Osteoblast (primary cell): ENCODE data around the gene PCSK5. TPM values are rescaled to one million over a fixed set of nuclear protein-coding genes. Genes with fewer than 3 reads are reported as not detected.

Experiments
- DNase-seq: peaks from one replicate; pipeline ENCODE4 v3.0.0; 2011; ENCODE audit warnings: low spot score, mixed read lengths; ENCODE audit not compliant: insufficient read length; ENCODE audit errors: missing footprints
- H2AFZ ChIP-seq: 2 replicates; pipeline ENCODE4 v1.6.0; 2011; ENCODE audit warnings: mild to moderate bottlenecking, low read length
- H3K27ac ChIP-seq: 2 replicates; pipeline ENCODE4 v1.5.1; 2011; ENCODE audit warnings: mild to moderate bottlenecking, low read depth, low read length, moderate library complexity
- H3K27me3 ChIP-seq: 2 replicates; pipeline ENCODE4 v1.6.0; 2012; ENCODE audit warnings: mild to moderate bottlenecking, control low read depth, inconsistent platforms, low read length, moderate library complexity; ENCODE audit not compliant: insufficient read depth
- H3K36me3 ChIP-seq: 2 replicates; pipeline ENCODE4 v1.5.1; 2011; ENCODE audit warnings: mild to moderate bottlenecking, low read length, control low read depth, moderate library complexity; ENCODE audit not compliant: insufficient read depth
- H3K4me1 ChIP-seq: 2 replicates; pipeline ENCODE4 v1.5.1; 2011; ENCODE audit warnings: mild to moderate bottlenecking, low read length, control low read depth, moderate library complexity; ENCODE audit not compliant: insufficient read depth
- H3K4me2 ChIP-seq: 2 replicates; pipeline ENCODE4 v1.6.0; 2011; ENCODE audit warnings: mild to moderate bottlenecking, low read length; ENCODE audit not compliant: insufficient read depth
- H3K4me3 ChIP-seq: fragments of 200-600 bp; sonication (generic); 3 replicates; pipeline ENCODE4 v1.5.1; 2012; ENCODE audit warnings: mild to moderate bottlenecking, low read length, inconsistent platforms; ENCODE audit not compliant: insufficient read depth
- H3K79me2 ChIP-seq: 2 replicates; pipeline ENCODE4 v1.6.0; 2012; ENCODE audit warnings: mild to moderate bottlenecking, low read length, control low read depth, inconsistent platforms; ENCODE audit not compliant: insufficient read depth
- H3K9me3 ChIP-seq: 2 replicates; pipeline ENCODE4 v1.5.1; 2011; ENCODE audit warnings: low read depth, low read length, control low read depth
- H4K20me1 ChIP-seq: 2 replicates; pipeline ENCODE4 v1.6.0; 2012; ENCODE audit warnings: mild to moderate bottlenecking, low read length, control low read depth; ENCODE audit not compliant: insufficient read depth
- total RNA-seq: library from RNA; depleted of rRNA; stranded (reverse); fragments of >200 nt; gene quantifications from 2 replicates; pipeline ENCODE4 v1.2.3, GENCODE V29; 2012
- TF ChIP-seq, protein P1 (sequence below): IDR thresholded peaks from 2 replicates; pipeline ENCODE4 v1.5.1; 2011; ENCODE audit warnings: mild to moderate bottlenecking, low read depth, low read length, moderate library complexity; ENCODE audit errors: extremely low read depth

PCSK5 gene
- total RNA-seq, 1 donor: 14.5 TPM

- no peaks in the 10 kb centered on the region for H3K27me3 ChIP-seq
- no peak overlapping the region for H3K4me3 ChIP-seq
- peaks cover 6% of the 10 kb centered on the region for H3K4me1 ChIP-seq
- no peak overlapping the region for H3K4me2 ChIP-seq
- H4K20me1 ChIP-seq: no peaks in the 10 kb centered on the region
- TF ChIP-seq, protein P1, sequence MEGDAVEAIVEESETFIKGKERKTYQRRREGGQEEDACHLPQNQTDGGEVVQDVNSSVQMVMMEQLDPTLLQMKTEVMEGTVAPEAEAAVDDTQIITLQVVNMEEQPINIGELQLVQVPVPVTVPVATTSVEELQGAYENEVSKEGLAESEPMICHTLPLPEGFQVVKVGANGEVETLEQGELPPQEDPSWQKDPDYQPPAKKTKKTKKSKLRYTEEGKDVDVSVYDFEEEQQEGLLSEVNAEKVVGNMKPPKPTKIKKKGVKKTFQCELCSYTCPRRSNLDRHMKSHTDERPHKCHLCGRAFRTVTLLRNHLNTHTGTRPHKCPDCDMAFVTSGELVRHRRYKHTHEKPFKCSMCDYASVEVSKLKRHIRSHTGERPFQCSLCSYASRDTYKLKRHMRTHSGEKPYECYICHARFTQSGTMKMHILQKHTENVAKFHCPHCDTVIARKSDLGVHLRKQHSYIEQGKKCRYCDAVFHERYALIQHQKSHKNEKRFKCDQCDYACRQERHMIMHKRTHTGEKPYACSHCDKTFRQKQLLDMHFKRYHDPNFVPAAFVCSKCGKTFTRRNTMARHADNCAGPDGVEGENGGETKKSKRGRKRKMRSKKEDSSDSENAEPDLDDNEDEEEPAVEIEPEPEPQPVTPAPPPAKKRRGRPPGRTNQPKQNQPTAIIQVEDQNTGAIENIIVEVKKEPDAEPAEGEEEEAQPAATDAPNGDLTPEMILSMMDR: no peak
- no peak overlapping the region for H3K27ac ChIP-seq
- no peak for DNase-seq
- no peaks in the 10 kb centered on the region for H3K79me2 ChIP-seq
- no peaks in the 10 kb centered on the region for H3K9me3 ChIP-seq
- H2AFZ ChIP-seq: no peak overlapping the region
- no peaks in the 10 kb centered on the region for H3K36me3 ChIP-seq
Measured at GRCh38 chr9:75998096-75998780, 107.8 kb downstream of the PCSK5 start.

- H3K27ac ChIP-seq: no peak overlapping the region
- H3K27me3 ChIP-seq: no peaks in the 10 kb centered on the region
- TF ChIP-seq, protein P1: no peak
- H3K79me2 ChIP-seq: no peaks in the 10 kb centered on the region
- no peaks in the 10 kb centered on the region for H3K9me3 ChIP-seq
- no peak for DNase-seq
- H3K4me2 ChIP-seq: no peak overlapping the region
- H4K20me1 ChIP-seq: no peaks in the 10 kb centered on the region
- no peak overlapping the region for H3K4me3 ChIP-seq
- H3K36me3 ChIP-seq: no peaks in the 10 kb centered on the region
- H2AFZ ChIP-seq: no peak overlapping the region
- H3K4me1 ChIP-seq: no peaks in the 10 kb centered on the region
Measured at GRCh38 chr9:76001459-76001858, 111.0 kb downstream of the PCSK5 start.

- no peaks in the 10 kb centered on the region for H3K79me2 ChIP-seq
- no peak overlapping the region for H3K4me2 ChIP-seq
- TF ChIP-seq, protein P1: no peak
- H4K20me1 ChIP-seq: no peaks in the 10 kb centered on the region
- no peak overlapping the region for H2AFZ ChIP-seq
- H3K36me3 ChIP-seq: no peaks in the 10 kb centered on the region
- no peaks in the 10 kb centered on the region for H3K4me1 ChIP-seq
- H3K9me3 ChIP-seq: no peaks in the 10 kb centered on the region
- H3K27me3 ChIP-seq: no peaks in the 10 kb centered on the region
- H3K4me3 ChIP-seq: no peak overlapping the region
- H3K27ac ChIP-seq: no peak overlapping the region
- DNase-seq: no peak
Measured at GRCh38 chr9:76003041-76003440, 112.6 kb downstream of the PCSK5 start.

DNA sequence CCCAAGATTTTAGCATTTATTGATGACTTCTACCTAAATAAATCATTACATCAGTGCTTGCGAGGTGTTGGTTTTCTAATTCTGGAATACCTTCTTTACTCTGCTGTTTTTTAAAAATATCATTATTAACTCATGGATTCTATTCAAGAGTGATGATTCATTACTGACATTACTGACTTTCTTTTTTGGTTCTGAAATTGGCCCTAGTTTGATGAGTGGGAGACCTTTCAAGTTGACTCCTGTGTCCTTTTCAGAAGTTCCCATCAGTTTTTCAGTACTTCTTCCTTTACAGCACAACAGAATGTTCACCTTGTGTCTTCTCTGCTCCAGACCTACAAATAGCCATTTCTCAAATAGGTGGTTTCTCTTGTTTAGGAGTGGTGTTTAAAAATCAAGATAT, 114.1 kb downstream of the PCSK5 start:
- DNase-seq: no peak
- no peak overlapping the region for H3K27ac ChIP-seq

More for the DNA sequence above, 114.1 kb downstream of the PCSK5 start:
- H3K36me3 ChIP-seq: no peaks in the 10 kb centered on the region
- no peak overlapping the region for H3K4me2 ChIP-seq
- H3K79me2 ChIP-seq: no peaks in the 10 kb centered on the region
- TF ChIP-seq, protein P1: no peak
- H4K20me1 ChIP-seq: no peaks in the 10 kb centered on the region
- H2AFZ ChIP-seq: no peak overlapping the region
- H3K4me1 ChIP-seq: no peaks in the 10 kb centered on the region
- H3K27me3 ChIP-seq: no peaks in the 10 kb centered on the region
- H3K9me3 ChIP-seq: no peaks in the 10 kb centered on the region
- no peak overlapping the region for H3K4me3 ChIP-seq
